Measurements from ENCODE around the gene MFSD2A.
A peak's percentile ranks its signal among the peaks of the same experiment; 100 is the strongest.

The MFSD2A gene

DNA sequence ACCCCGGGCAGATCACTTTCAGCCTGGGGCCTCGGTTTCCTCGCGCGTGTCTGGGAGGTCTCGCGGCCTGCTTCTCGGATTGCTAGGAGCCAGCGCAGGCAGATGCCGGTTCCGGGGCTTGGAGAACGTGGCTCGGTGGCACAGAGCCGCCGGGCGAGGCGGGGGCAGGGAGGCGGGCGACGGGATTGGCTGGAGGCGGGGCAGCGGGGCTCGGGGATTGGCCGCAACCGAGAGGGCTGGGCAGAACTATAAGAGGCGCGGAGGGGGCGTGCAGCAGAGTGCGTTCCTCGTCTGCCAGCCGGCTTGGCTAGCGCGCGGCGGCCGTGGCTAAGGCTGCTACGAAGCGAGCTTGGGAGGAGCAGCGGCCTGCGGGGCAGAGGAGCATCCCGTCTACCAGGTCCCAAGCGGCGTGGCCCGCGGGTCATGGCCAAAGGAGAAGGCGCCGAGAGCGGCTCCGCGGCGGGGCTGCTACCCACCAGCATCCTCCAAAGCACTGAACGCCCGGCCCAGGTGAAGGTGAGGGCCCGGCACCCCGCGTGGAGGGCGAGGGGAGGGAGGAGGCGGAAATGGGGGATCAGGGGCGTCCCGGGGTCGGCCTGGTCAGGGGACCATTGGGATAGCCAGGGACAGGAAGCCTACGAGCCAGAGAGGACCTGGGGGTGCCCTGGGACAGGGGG, at the start of gene MFSD2A:
MFSD2A (plus strand) TSS at position 276 of the 677 bp plus-strand sequence; CDS start at position 424, 148 bp downstream.
- ATAC-seq, result peak; percentile 97
- no peak for TF ChIP-seq SNAI2 (CRISPR knock-in tag; IDR thresholded peaks at IDR 0.05)
- TF ChIP-seq, protein P1, sequence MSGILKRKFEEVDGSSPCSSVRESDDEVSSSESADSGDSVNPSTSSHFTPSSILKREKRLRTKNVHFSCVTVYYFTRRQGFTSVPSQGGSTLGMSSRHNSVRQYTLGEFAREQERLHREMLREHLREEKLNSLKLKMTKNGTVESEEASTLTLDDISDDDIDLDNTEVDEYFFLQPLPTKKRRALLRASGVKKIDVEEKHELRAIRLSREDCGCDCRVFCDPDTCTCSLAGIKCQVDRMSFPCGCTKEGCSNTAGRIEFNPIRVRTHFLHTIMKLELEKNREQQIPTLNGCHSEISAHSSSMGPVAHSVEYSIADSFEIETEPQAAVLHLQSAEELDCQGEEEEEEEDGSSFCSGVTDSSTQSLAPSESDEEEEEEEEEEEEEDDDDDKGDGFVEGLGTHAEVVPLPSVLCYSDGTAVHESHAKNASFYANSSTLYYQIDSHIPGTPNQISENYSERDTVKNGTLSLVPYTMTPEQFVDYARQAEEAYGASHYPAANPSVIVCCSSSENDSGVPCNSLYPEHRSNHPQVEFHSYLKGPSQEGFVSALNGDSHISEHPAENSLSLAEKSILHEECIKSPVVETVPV (CRISPR knock-in tag; IDR thresholded peaks at IDR 0.05), result no peak
- TF ChIP-seq ZNF8 (CRISPR knock-in tag; IDR thresholded peaks at IDR 0.05), result no peak
- no peak for TF ChIP-seq BACH2 (CRISPR knock-in tag; IDR thresholded peaks at IDR 0.05; ENCODE audit: borderline replicate concordance)
- TF ChIP-seq, protein P2, sequence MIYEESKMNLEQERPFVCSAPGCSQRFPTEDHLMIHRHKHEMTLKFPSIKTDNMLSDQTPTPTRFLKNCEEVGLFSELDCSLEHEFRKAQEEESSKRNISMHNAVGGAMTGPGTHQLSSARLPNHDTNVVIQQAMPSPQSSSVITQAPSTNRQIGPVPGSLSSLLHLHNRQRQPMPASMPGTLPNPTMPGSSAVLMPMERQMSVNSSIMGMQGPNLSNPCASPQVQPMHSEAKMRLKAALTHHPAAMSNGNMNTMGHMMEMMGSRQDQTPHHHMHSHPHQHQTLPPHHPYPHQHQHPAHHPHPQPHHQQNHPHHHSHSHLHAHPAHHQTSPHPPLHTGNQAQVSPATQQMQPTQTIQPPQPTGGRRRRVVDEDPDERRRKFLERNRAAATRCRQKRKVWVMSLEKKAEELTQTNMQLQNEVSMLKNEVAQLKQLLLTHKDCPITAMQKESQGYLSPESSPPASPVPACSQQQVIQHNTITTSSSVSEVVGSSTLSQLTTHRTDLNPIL (CRISPR knock-in tag; IDR thresholded peaks at IDR 0.05; ENCODE audit: low read depth), result no peak
- TF ChIP-seq, protein P3, sequence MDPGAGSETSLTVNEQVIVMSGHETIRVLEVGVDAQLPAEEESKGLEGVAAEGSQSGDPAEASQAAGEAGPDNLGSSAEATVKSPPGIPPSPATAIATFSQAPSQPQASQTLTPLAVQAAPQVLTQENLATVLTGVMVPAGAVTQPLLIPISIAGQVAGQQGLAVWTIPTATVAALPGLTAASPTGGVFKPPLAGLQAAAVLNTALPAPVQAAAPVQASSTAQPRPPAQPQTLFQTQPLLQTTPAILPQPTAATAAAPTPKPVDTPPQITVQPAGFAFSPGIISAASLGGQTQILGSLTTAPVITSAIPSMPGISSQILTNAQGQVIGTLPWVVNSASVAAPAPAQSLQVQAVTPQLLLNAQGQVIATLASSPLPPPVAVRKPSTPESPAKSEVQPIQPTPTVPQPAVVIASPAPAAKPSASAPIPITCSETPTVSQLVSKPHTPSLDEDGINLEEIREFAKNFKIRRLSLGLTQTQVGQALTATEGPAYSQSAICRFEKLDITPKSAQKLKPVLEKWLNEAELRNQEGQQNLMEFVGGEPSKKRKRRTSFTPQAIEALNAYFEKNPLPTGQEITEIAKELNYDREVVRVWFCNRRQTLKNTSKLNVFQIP (CRISPR knock-in tag; IDR thresholded peaks at IDR 0.05; ENCODE audit: borderline replicate concordance, low read depth), result no peak
- TF ChIP-seq OSR1 (CRISPR knock-in tag; IDR thresholded peaks at IDR 0.05), result no peak
- TF ChIP-seq ISL1 (CRISPR knock-in tag; IDR thresholded peaks at IDR 0.05), result no peak
- no peak for TF ChIP-seq GLIS3 (CRISPR knock-in tag; IDR thresholded peaks at IDR 0.05)
- TF ChIP-seq, protein P4, sequence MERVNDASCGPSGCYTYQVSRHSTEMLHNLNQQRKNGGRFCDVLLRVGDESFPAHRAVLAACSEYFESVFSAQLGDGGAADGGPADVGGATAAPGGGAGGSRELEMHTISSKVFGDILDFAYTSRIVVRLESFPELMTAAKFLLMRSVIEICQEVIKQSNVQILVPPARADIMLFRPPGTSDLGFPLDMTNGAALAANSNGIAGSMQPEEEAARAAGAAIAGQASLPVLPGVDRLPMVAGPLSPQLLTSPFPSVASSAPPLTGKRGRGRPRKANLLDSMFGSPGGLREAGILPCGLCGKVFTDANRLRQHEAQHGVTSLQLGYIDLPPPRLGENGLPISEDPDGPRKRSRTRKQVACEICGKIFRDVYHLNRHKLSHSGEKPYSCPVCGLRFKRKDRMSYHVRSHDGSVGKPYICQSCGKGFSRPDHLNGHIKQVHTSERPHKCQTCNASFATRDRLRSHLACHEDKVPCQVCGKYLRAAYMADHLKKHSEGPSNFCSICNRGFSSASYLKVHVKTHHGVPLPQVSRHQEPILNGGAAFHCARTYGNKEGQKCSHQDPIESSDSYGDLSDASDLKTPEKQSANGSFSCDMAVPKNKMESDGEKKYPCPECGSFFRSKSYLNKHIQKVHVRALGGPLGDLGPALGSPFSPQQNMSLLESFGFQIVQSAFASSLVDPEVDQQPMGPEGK (CRISPR knock-in tag; IDR thresholded peaks at IDR 0.05; ENCODE audit: borderline replicate concordance), result no peak
- no peak for TF ChIP-seq ZC3H10 (CRISPR knock-in tag; IDR thresholded peaks at IDR 0.05)

GRCh38 chr1:39905172-39905571, 49.8 kb upstream of the MFSD2A start:
- TF ChIP-seq ISL1 (CRISPR knock-in tag; IDR thresholded peaks at IDR 0.05), result no peak
- TF ChIP-seq ESRRG (CRISPR knock-in tag; IDR thresholded peaks at IDR 0.05), result no peak
- TF ChIP-seq, protein P3 (CRISPR knock-in tag; IDR thresholded peaks at IDR 0.05; ENCODE audit: borderline replicate concordance, low read depth), result no peak
- TF ChIP-seq, protein P5, sequence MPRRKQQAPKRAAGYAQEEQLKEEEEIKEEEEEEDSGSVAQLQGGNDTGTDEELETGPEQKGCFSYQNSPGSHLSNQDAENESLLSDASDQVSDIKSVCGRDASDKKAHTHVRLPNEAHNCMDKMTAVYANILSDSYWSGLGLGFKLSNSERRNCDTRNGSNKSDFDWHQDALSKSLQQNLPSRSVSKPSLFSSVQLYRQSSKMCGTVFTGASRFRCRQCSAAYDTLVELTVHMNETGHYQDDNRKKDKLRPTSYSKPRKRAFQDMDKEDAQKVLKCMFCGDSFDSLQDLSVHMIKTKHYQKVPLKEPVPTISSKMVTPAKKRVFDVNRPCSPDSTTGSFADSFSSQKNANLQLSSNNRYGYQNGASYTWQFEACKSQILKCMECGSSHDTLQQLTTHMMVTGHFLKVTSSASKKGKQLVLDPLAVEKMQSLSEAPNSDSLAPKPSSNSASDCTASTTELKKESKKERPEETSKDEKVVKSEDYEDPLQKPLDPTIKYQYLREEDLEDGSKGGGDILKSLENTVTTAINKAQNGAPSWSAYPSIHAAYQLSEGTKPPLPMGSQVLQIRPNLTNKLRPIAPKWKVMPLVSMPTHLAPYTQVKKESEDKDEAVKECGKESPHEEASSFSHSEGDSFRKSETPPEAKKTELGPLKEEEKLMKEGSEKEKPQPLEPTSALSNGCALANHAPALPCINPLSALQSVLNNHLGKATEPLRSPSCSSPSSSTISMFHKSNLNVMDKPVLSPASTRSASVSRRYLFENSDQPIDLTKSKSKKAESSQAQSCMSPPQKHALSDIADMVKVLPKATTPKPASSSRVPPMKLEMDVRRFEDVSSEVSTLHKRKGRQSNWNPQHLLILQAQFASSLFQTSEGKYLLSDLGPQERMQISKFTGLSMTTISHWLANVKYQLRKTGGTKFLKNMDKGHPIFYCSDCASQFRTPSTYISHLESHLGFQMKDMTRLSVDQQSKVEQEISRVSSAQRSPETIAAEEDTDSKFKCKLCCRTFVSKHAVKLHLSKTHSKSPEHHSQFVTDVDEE (CRISPR knock-in tag; IDR thresholded peaks at IDR 0.05), result no peak
- no peak for TF ChIP-seq RARB (CRISPR knock-in tag; IDR thresholded peaks at IDR 0.05)
- TF ChIP-seq ZC3H10 (CRISPR knock-in tag; IDR thresholded peaks at IDR 0.05), result no peak
- no peak for TF ChIP-seq PPARA (CRISPR knock-in tag; IDR thresholded peaks at IDR 0.05; ENCODE audit: borderline replicate concordance)
- TF ChIP-seq, protein P4 (CRISPR knock-in tag; IDR thresholded peaks at IDR 0.05; ENCODE audit: borderline replicate concordance), result no peak
- TF ChIP-seq ZNF70 (CRISPR knock-in tag; IDR thresholded peaks at IDR 0.05), result no peak
- no peak for TF ChIP-seq ZNF565 (CRISPR knock-in tag; conservative IDR thresholded peaks at IDR 0.05; ENCODE audit: low read depth)
- TF ChIP-seq, protein P1 (CRISPR knock-in tag; IDR thresholded peaks at IDR 0.05), result no peak
- TF ChIP-seq ZFP3 (CRISPR knock-in tag; IDR thresholded peaks at IDR 0.05), result no peak
- TF ChIP-seq TCF4 (CRISPR knock-in tag; IDR thresholded peaks at IDR 0.05; ENCODE audit: borderline replicate concordance), result no peak
- no peak for TF ChIP-seq ZNF8 (CRISPR knock-in tag; IDR thresholded peaks at IDR 0.05)
- TF ChIP-seq TOX (CRISPR knock-in tag; IDR thresholded peaks at IDR 0.05; ENCODE audit: borderline replicate concordance), result no peak
- TF ChIP-seq, protein P2 (CRISPR knock-in tag; IDR thresholded peaks at IDR 0.05; ENCODE audit: low read depth), result no peak
- ATAC-seq, result no peak
